Ishikawa (cell line): ENCODE data around the gene GMNC.

ENCODE experiments used
- CEBPB ChIP-seq: IDR thresholded peaks from 2 replicates; pipeline ENCODE4 v1.6.1; 2012
- CREB1 ChIP-seq: IDR thresholded peaks from 2 replicates; pipeline ENCODE4 v1.6.1; 2012; ENCODE audit warnings: low read depth
- EGR1 ChIP-seq: IDR thresholded peaks from 2 replicates; pipeline ENCODE4 v1.6.1; 2012
- EP300 ChIP-seq: IDR thresholded peaks from 2 replicates; pipeline ENCODE4 v1.6.1; 2012; ENCODE audit warnings: borderline replicate concordance
- FOXM1 ChIP-seq: IDR thresholded peaks from 2 replicates; pipeline ENCODE4 v1.6.1; 2012; ENCODE audit warnings: low read depth, borderline replicate concordance
- NFIC ChIP-seq: IDR thresholded peaks from 2 replicates; pipeline ENCODE4 v1.6.1; 2012
- RAD21 ChIP-seq: IDR thresholded peaks from 2 replicates; pipeline ENCODE4 v1.6.1; 2012; ENCODE audit warnings: low read depth
- TAF1 ChIP-seq: IDR thresholded peaks from 2 replicates; pipeline ENCODE4 v1.6.1; 2012; ENCODE audit warnings: low read depth, mild to moderate bottlenecking
- TCF12 ChIP-seq: IDR thresholded peaks from 2 replicates; pipeline ENCODE4 v1.6.1; 2012; ENCODE audit warnings: low read depth
- TEAD4 ChIP-seq: IDR thresholded peaks from 2 replicates; pipeline ENCODE4 v1.6.1; 2012
- USF1 ChIP-seq: IDR thresholded peaks from 2 replicates; pipeline ENCODE4 v1.6.1; 2012
- YY1 ChIP-seq: IDR thresholded peaks from 2 replicates; pipeline ENCODE4 v1.6.1; 2012; ENCODE audit warnings: low read depth
- ZBTB7A ChIP-seq: IDR thresholded peaks from 2 replicates; pipeline ENCODE4 v1.6.1; 2012; ENCODE audit warnings: low read depth
- TF ChIP-seq, protein P1 (sequence below): IDR thresholded peaks from 2 replicates; pipeline ENCODE4 v1.6.1; 2012; ENCODE audit warnings: low read depth, mild to moderate bottlenecking
- TF ChIP-seq, protein P2 (sequence below): IDR thresholded peaks from 2 replicates; pipeline ENCODE4 v1.6.1; 2012

The GMNC gene

DNA sequence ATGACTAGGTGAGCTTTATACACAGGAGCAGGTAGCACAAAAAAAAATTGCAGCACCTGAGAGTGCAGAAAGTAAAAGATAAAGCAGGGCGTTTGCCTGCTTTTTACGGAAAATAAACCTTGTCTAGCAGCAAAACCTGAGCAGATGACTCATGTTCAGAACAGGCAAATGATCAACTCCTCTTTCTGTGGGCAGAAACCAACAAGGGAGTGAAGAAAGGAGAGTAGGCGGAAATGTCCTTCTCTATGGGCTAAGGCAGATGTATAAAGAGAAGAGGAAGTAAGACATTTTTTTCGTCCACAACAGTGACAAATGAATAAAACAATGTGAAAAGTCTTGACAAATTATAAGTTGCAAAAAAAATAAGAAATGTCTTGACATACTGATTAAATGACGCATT is 24.5 kb upstream of the GMNC start:
- TF ChIP-seq CREB1 (no peak), USF1 (no peak), NFIC (no peak), CEBPB (no peak), TAF1 (no peak), EP300 (no peak), TCF12 (no peak), EGR1 (no peak), ZBTB7A (no peak), TEAD4 (no peak), RAD21 (no peak), YY1 (no peak), FOXM1 (no peak)
- TF ChIP-seq, protein P1, sequence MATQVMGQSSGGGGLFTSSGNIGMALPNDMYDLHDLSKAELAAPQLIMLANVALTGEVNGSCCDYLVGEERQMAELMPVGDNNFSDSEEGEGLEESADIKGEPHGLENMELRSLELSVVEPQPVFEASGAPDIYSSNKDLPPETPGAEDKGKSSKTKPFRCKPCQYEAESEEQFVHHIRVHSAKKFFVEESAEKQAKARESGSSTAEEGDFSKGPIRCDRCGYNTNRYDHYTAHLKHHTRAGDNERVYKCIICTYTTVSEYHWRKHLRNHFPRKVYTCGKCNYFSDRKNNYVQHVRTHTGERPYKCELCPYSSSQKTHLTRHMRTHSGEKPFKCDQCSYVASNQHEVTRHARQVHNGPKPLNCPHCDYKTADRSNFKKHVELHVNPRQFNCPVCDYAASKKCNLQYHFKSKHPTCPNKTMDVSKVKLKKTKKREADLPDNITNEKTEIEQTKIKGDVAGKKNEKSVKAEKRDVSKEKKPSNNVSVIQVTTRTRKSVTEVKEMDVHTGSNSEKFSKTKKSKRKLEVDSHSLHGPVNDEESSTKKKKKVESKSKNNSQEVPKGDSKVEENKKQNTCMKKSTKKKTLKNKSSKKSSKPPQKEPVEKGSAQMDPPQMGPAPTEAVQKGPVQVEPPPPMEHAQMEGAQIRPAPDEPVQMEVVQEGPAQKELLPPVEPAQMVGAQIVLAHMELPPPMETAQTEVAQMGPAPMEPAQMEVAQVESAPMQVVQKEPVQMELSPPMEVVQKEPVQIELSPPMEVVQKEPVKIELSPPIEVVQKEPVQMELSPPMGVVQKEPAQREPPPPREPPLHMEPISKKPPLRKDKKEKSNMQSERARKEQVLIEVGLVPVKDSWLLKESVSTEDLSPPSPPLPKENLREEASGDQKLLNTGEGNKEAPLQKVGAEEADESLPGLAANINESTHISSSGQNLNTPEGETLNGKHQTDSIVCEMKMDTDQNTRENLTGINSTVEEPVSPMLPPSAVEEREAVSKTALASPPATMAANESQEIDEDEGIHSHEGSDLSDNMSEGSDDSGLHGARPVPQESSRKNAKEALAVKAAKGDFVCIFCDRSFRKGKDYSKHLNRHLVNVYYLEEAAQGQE, result no peak
- TF ChIP-seq, protein P2, sequence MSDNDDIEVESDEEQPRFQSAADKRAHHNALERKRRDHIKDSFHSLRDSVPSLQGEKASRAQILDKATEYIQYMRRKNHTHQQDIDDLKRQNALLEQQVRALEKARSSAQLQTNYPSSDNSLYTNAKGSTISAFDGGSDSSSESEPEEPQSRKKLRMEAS, result no peak

DNA sequence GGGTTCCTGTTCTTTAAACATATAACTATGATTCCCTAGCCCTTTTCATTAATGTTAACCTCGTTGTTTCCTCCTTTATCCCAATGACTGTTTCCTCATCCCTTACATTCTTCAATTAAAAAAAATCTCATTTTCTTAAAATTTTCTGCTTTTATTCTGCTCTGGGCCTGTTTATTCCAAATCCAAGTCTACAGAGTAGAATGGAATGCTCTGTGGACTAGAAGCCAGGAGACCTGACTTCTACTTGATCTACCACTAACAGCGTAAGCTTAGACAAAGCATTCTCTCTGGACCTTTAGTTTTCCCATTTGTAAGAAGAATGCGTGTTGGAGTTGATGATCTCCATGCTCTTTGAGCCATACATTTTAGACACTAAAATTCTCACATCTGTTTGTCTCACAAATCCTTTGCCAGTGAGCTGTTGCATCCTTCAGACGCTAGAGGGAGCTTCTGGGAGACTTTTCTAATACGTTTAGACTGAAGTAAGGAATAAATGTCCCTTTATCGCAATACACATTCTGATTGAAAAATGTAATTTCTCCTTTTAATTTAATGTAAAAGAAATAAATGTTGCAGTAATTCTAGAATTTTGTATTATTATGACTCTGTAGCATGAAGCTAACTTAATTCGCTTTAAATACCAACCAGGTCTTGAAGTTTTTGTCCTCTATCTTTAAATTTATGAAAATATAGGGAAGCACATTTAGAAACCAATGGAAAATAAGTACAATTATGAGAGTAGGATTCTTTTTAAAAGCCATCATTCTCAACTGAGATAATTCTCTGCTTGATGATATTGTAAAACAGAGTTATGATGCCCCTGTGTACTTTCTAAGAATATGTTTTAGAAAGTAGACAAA is 21.7 kb upstream of the GMNC start:
- TF ChIP-seq RAD21 (peak; percentile 74), EP300 (no peak), EGR1 (no peak)

GRCh38 chr3:190883141-190883540 is 20.6 kb upstream of the GMNC start:
- no peak for TF ChIP-seq EP300
- TF ChIP-seq, protein P1, result no peak
- TF ChIP-seq, protein P2, result no peak
- no peak for TF ChIP-seq TEAD4
- TF ChIP-seq CEBPB, result no peak

GRCh38 chr3:190877925-190878324 is 15.4 kb upstream of the GMNC start:
- TF ChIP-seq, protein P1, result no peak
- TF ChIP-seq RAD21, result peak; percentile 38; the same call in 1 of the 2 replicates

- TF ChIP-seq, protein P2, result no peak
- TF ChIP-seq TCF12, result no peak
- TF ChIP-seq NFIC, result no peak
- TF ChIP-seq TEAD4, result no peak
- no peak for TF ChIP-seq USF1
- TF ChIP-seq ZBTB7A, result no peak
- no peak for TF ChIP-seq TAF1
- no peak for TF ChIP-seq EP300
- TF ChIP-seq, protein P1, result no peak
- TF ChIP-seq CEBPB, result no peak
- no peak for TF ChIP-seq CREB1
- no peak for TF ChIP-seq YY1
- no peak for TF ChIP-seq EGR1
- no peak for TF ChIP-seq RAD21
- no peak for TF ChIP-seq FOXM1
These were observed 7.6 kb upstream of the GMNC start for GRCh38 chr3:190870127-190870526.
